K562 (cell line): Measurements from ENCODE around the gene ATF4. TPM values are rescaled to one million over a fixed set of nuclear protein-coding genes. Genes with fewer than 3 reads are reported as not detected.

Source experiments
- ATAC-seq: fragments of 200-7000 bp; cut with Tn5 transposase; 3 replicates; pipeline ENCODE4 v1.9.1; 2020; ENCODE audit warnings: moderate library complexity
- BruUV-seq: library from RNA; stranded (reverse); fragments of 400-500 nt; replicated peaks from 2 replicates; lab custom pipeline; 2021; lab: Mats Ljungman, UMichigan
- CTCF ChIA-PET: fragments of 300-600 bp; formaldehyde crosslinking; extraction: SDS; loops from one replicate; lab custom pipeline; 2021; ENCODE audit warnings: low intra/inter-chr PET ratio; lab: Yijun Ruan, JAX
- POLR2A ChIA-PET: fragments of 300-600, 350-650 bp; sonication (Branson Sonifier 250); formaldehyde crosslinking; extraction: SDS; loops from one replicate; lab custom pipeline; 2021; ENCODE audit warnings: antibody characterized with exemption, inconsistent platforms; lab: Yijun Ruan, JAX
- DNase-seq, 4 experiments: peaks; one replicate each; pipeline versions ENCODE4 v3.0.0 to v3.0.0-alpha.2; 2011 to 2018; ENCODE audit warnings: low spot score in 3 of 4, mixed read lengths in 3 of 4; ENCODE audit errors: extremely low read depth in 1 of 4
- FAIRE-seq: peaks from 2 replicates; lab custom pipeline; 2011; peaks lifted over from hg19 to GRCh38; lab: Jason Lieb, UNC
- H2AFZ ChIP-seq: 2 replicates; pipeline ENCODE4 v1.6.0; 2011; ENCODE audit warnings: low read depth, low read length, control low read depth, inconsistent platforms
- H3K27ac ChIP-seq: fragments of 200-600 bp; 3 replicates; pipeline ENCODE4 v1.8.0; 2011; ENCODE audit warnings: low read depth, mild to moderate bottlenecking, control low read depth, inconsistent platforms, low read length, moderate library complexity, mixed read lengths; ENCODE audit errors: extremely low read depth
- H3K27me3 ChIP-seq, 2 experiments: fragments of 300-600 bp in 1 of 2; 2 replicates in 1 of 2; 3 replicates in 1 of 2; pipeline versions ENCODE4 v1.6.0 to v1.8.0; 2011; ENCODE audit warnings: inconsistent platforms in 2 of 2, low read length in 2 of 2, mild to moderate bottlenecking in 1 of 2, mixed read lengths in 1 of 2, moderate library complexity in 1 of 2; ENCODE audit not compliant: control insufficient read depth in 2 of 2, insufficient read depth in 2 of 2
- H3K36me3 ChIP-seq: fragments of 300-600 bp; 3 replicates; pipeline ENCODE4 v1.8.0; 2011; ENCODE audit warnings: mild to moderate bottlenecking, low read length, inconsistent platforms; ENCODE audit not compliant: control insufficient read depth, insufficient read depth
- H3K4me1 ChIP-seq, 2 experiments: fragments of 200-600 bp in 1 of 2; replicated peaks in 1 of 2; 2 replicates in 1 of 2; 3 replicates in 1 of 2; pipeline versions ENCODE4 v1.5.1 to v1.8.0; 2011; ENCODE audit warnings: inconsistent platforms in 2 of 2, low read length in 2 of 2, mild to moderate bottlenecking in 1 of 2, mixed read lengths in 1 of 2, moderate library complexity in 1 of 2; ENCODE audit not compliant: control insufficient read depth in 2 of 2, insufficient read depth in 2 of 2
- H3K4me2 ChIP-seq: 2 replicates; pipeline ENCODE4 v1.6.1; 2011; ENCODE audit warnings: low read length, control low read depth, inconsistent platforms, mixed read lengths; ENCODE audit not compliant: insufficient read depth
- H3K4me3 ChIP-seq: fragments of 200-600 bp; sonication (generic), shearing (Covaris generic); 2 replicates; pipeline ENCODE4 v1.5.1; 2016; ENCODE audit warnings: control low read depth, inconsistent platforms
- H3K79me2 ChIP-seq: fragments of 200-600 bp; 3 replicates; pipeline ENCODE4 v1.8.0; 2011; ENCODE audit warnings: low read length, inconsistent platforms; ENCODE audit not compliant: control insufficient read depth, insufficient read depth
- H3K9ac ChIP-seq, 2 experiments: 2 replicates each; pipeline versions ENCODE4 v1.6.0 to v1.6.1; 2011; ENCODE audit warnings: low read depth in 2 of 2, low read length in 2 of 2, control low read depth in 1 of 2, inconsistent platforms in 1 of 2, mild to moderate bottlenecking in 1 of 2, mixed read lengths in 1 of 2; ENCODE audit not compliant: insufficient read depth in 1 of 2
- H3K9me1 ChIP-seq: one replicate; pipeline ENCODE4 v1.6.0; 2011; ENCODE audit warnings: inconsistent platforms, mild to moderate bottlenecking, low read length, moderate library complexity; ENCODE audit not compliant: control insufficient read depth, insufficient read depth
- H3K9me3 ChIP-seq: replicated peaks from 2 replicates; pipeline ENCODE4 v1.5.1; 2011; ENCODE audit warnings: low read depth, low read length, inconsistent platforms; ENCODE audit not compliant: control insufficient read depth, insufficient read depth
- H4K20me1 ChIP-seq: replicated peaks from 2 replicates; pipeline ENCODE4 v1.6.1; 2011; ENCODE audit warnings: low read length, inconsistent platforms, mixed read lengths; ENCODE audit not compliant: control insufficient read depth, insufficient read depth
- EHMT2 ChIP-seq: fragments of 450-650 bp; IDR thresholded peaks from 2 replicates; pipeline ENCODE4 v1.6.1; 2018; ENCODE audit warnings: antibody characterized with exemption
- KLF6 ChIP-seq: fragments of 250-450 bp; sonication (Bioruptor Pico); IDR thresholded peaks from 2 replicates; pipeline ENCODE4 v1.4.0; 2020; ENCODE audit warnings: mild to moderate bottlenecking, moderate library complexity, borderline replicate concordance
- LEF1 ChIP-seq: fragments of 450-650 bp; IDR thresholded peaks from 2 replicates; pipeline ENCODE4 v1.6.1; 2016; ENCODE audit warnings: mild to moderate bottlenecking
- MAZ ChIP-seq, 2 experiments: fragments of 450-650 bp in 1 of 2; sonication (generic) in 1 of 2; formaldehyde crosslinking; IDR thresholded peaks in 1 of 2; conservative IDR thresholded peaks in 1 of 2; 2 replicates each; pipeline versions ENCODE4 v1.4.0 to v1.5.0; 2020; ENCODE audit warnings: mild to moderate bottlenecking in 1 of 2, missing genetic modification reagents in 1 of 2
- PRPF4 ChIP-seq: fragments of 200-400 bp; formaldehyde crosslinking; IDR thresholded peaks from one replicate; pipeline ENCODE4 v1.6.1; 2017; ENCODE audit warnings: low read length, low read depth, mild to moderate bottlenecking; ENCODE audit not compliant: insufficient read depth, poor library complexity, severe bottlenecking
- SMAD3 ChIP-seq: fragments of 450-650 bp; formaldehyde crosslinking; conservative IDR thresholded peaks from 2 replicates; pipeline ENCODE4 v1.4.0; 2020; ENCODE audit warnings: mild to moderate bottlenecking
- SNIP1 ChIP-seq: fragments of 450-650 bp; IDR thresholded peaks from 2 replicates; pipeline ENCODE4 v1.7.1; 2017; ENCODE audit warnings: low read depth, mild to moderate bottlenecking
- WGBS: fragments of 100-300 bp; shearing (Covaris generic); methylation state at CpG from one replicate; pipeline ENCODE4 v1.1.6; 2016; ENCODE audit warnings: low coverage, mixed read lengths; ENCODE audit not compliant: insufficient coverage; ENCODE audit errors: missing lambda C conversion rate; 5-methylcytosine and 5-hydroxymethylcytosine counted together
- in situ Hi-C: fragments of 300-500 bp; cut with MboI; formaldehyde crosslinking; loops from 4 replicates; pipeline ENCODE4 v1.15.0; 2018; ENCODE audit warnings: inconsistent platforms, mixed read lengths
- intact Hi-C: fragments of 100-400 bp; cut with micrococcal nuclease; formaldehyde crosslinking; loops from 2 replicates; pipeline ENCODE4 v1.14.2; 2022
- polyA plus RNA-seq, 8 experiments: library from polyadenylated mRNA; depleted of rRNA in 4 of 8; stranded (reverse) in 5 of 8; unstranded in 3 of 8; fragments of >200 nt; fragmentation: Nextera tagmentation in 2 of 8; fragmentation: Illumina TruSeq in 1 of 8; extraction: Ambion mirVana in 2 of 8; extraction: Trizol in 1 of 8; gene quantifications; 2 replicates each; pipeline versions ENCODE4 v1.2.1 to v1.2.3, GENCODE V29; 2011 to 2014; ENCODE audit warnings: inconsistent platforms in 1 of 8, missing spikeins in 1 of 8
- total RNA-seq, 7 experiments: library from RNA; depleted of rRNA in 6 of 7; stranded (reverse); fragments of >200 nt in 6 of 7; fragmentation: Illumina TruSeq in 2 of 7; extraction: Trizol in 2 of 7; gene quantifications; 2 replicates each; pipeline versions ENCODE4 v1.2.1 to v1.2.3, GENCODE V29; 2011 to 2021; ENCODE audit warnings: low replicate concordance in 1 of 7
- TF ChIP-seq, protein P1 (sequence below): sonication (generic); formaldehyde crosslinking; IDR thresholded peaks from 2 replicates; pipeline ENCODE4 v1.8.1; 2022; ENCODE audit warnings: missing genetic modification reagents
- TF ChIP-seq, protein P2 (sequence below): fragments of 250-450 bp; sonication (Bioruptor Pico); IDR thresholded peaks from 2 replicates; pipeline ENCODE4 v1.4.0; 2020; ENCODE audit warnings: mild to moderate bottlenecking, moderate library complexity, borderline replicate concordance
- TF ChIP-seq, protein P3 (sequence below): fragments of 450-650 bp; conservative IDR thresholded peaks from 2 replicates; pipeline ENCODE4 v1.6.1; 2016; ENCODE audit warnings: missing genetic modification characterization, low read depth, mild to moderate bottlenecking, control low read depth, missing compliant biosample characterization

Gene ATF4
- total and polyA plus RNA-seq, 9 of the 15 experiments (the other 6 are each of a cell fraction or from before 2014, with no cell fraction given) = 93.1 to 723 (median 355) TPM

DNA sequence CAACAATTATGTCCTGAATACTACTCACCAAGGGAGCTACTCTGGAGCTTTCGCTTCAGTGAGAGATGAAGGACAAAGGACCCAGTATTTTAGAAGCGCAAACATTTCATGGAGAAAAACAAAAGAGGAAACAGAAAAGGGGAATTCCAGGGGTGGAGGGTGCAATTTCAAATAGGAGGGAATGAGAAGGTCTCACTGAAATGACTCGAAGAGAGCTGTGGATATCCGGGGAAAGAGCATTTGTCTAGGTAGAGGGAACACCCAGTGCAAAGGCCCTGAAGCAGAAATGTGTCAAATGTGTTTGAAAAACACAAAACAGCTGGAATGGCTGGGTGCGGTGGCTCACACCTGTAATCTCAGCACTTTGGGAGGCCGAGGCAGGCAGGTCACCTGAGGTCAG lies 9.8 kb downstream of the ATF4 start:
- no peak overlapping the region for H2AFZ ChIP-seq
- H3K4me3 ChIP-seq = no peak overlapping the region
- CTCF ChIA-PET = interaction anchor here (0.6 to 2.1 kb wide), 5 partner anchors 34 to 1035 kb away, joined by 3 to 18 read pairs (median 4); no protein-coding TSS in a partner anchor
- H3K27ac ChIP-seq = 0 out of 3 replicates have a peak overlapping the region, but pooled peaks have one; percentile 15
- peaks cover 45% of the 10 kb centered on the region for H3K36me3 ChIP-seq
- H3K79me2 ChIP-seq = peaks cover 46% of the 10 kb centered on the region
- in situ Hi-C loops = loop anchor here (5.0 to 10.0 kb wide), 2 partner anchors 368 to 655 kb away; no protein-coding TSS in a partner anchor
- intact Hi-C loops = loop anchor here (5.0 kb wide), 2 partner anchors 33 to 507 kb away; no protein-coding TSS in a partner anchor
- H3K4me1 ChIP-seq = peaks cover 29 to 58% of the 10 kb centered on the region in 2 experiments; a peak in 4 of 5 replicates
- H3K4me2 ChIP-seq = 0 out of 2 replicates have a peak overlapping the region, but pooled peaks have one; percentile 97
- DNase-seq (no peak), FAIRE-seq (no peak), ATAC-seq (no peak)
- peaks cover 7% of the 10 kb centered on the region for H4K20me1 ChIP-seq
- H3K27me3 ChIP-seq = no peaks in the 10 kb centered on the region
- TF ChIP-seq, protein P1, sequence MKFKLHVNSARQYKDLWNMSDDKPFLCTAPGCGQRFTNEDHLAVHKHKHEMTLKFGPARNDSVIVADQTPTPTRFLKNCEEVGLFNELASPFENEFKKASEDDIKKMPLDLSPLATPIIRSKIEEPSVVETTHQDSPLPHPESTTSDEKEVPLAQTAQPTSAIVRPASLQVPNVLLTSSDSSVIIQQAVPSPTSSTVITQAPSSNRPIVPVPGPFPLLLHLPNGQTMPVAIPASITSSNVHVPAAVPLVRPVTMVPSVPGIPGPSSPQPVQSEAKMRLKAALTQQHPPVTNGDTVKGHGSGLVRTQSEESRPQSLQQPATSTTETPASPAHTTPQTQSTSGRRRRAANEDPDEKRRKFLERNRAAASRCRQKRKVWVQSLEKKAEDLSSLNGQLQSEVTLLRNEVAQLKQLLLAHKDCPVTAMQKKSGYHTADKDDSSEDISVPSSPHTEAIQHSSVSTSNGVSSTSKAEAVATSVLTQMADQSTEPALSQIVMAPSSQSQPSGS (CRISPR knock-in tag) = no peak
- TF ChIP-seq EHMT2 (no peak), MAZ (CRISPR knock-in tag; conservative IDR thresholded peaks at IDR 0.05 in 1 of 2, IDR thresholded peaks at IDR 0.05 in 1 of 2) (no peak), LEF1 (no peak), SMAD3 (CRISPR knock-in tag) (no peak), KLF6 (CRISPR knock-in tag) (no peak), PRPF4 (no peak), SNIP1 (no peak)
- TF ChIP-seq, protein P2, sequence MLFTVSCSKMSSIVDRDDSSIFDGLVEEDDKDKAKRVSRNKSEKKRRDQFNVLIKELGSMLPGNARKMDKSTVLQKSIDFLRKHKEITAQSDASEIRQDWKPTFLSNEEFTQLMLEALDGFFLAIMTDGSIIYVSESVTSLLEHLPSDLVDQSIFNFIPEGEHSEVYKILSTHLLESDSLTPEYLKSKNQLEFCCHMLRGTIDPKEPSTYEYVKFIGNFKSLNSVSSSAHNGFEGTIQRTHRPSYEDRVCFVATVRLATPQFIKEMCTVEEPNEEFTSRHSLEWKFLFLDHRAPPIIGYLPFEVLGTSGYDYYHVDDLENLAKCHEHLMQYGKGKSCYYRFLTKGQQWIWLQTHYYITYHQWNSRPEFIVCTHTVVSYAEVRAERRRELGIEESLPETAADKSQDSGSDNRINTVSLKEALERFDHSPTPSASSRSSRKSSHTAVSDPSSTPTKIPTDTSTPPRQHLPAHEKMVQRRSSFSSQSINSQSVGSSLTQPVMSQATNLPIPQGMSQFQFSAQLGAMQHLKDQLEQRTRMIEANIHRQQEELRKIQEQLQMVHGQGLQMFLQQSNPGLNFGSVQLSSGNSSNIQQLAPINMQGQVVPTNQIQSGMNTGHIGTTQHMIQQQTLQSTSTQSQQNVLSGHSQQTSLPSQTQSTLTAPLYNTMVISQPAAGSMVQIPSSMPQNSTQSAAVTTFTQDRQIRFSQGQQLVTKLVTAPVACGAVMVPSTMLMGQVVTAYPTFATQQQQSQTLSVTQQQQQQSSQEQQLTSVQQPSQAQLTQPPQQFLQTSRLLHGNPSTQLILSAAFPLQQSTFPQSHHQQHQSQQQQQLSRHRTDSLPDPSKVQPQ (CRISPR knock-in tag) = no peak
- TF ChIP-seq, protein P3, sequence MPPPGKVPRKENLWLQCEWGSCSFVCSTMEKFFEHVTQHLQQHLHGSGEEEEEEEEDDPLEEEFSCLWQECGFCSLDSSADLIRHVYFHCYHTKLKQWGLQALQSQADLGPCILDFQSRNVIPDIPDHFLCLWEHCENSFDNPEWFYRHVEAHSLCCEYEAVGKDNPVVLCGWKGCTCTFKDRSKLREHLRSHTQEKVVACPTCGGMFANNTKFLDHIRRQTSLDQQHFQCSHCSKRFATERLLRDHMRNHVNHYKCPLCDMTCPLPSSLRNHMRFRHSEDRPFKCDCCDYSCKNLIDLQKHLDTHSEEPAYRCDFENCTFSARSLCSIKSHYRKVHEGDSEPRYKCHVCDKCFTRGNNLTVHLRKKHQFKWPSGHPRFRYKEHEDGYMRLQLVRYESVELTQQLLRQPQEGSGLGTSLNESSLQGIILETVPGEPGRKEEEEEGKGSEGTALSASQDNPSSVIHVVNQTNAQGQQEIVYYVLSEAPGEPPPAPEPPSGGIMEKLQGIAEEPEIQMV (tag) = no peak
- BruUV-seq = no TSS peak
- no peaks in the 10 kb centered on the region for H3K9me3 ChIP-seq
- H3K9ac ChIP-seq = no peak overlapping the region; a peak in 1 of 4 replicates
- H3K9me1 ChIP-seq = no peaks in the 10 kb centered on the region
- POLR2A ChIA-PET = interaction anchor here (1.2 to 4.2 kb wide), 4 partner anchors 10 to 218 kb away, joined by 3 to 42 read pairs (median 21); partner anchors contain the start of genes ATF4 and RPL3
- WGBS = 85% methylated on average over 6 of the region's 6 CpGs
